Amygdala (tissue), 56 donors: ENCODE results near the gene ITGA8.
"Not testable (repeated sequence)": the region's sequence is repeated elsewhere in the genome, so short reads cannot be mapped to it uniquely, and the experiment has no call there.

Experiments
- DNase-seq, 56 donors: peaks; one replicate each; lab custom pipeline; 2025; lab: John Stamatoyannopoulos, UW

ITGA8 gene

DNA sequence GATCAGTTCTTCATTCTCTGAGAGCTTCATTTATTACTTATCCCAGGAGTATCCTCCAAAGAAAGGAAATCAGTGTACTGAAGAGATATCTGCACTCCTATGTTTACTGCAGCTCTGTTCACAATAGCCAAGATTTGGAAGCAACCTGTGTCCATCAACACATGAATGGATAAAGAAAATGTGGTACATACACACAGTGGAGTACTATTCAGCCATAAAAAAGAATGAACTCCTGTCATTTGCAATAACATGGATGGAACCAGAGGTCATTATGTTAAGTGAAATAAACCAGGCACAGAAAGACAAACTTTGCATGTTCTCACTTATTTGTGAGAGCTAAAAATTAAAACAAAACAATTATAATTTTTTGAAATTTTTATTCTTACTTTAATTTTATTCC is 244.3 kb downstream of the ITGA8 start:
- DNase-seq: not testable (repeated sequence)

DNA sequence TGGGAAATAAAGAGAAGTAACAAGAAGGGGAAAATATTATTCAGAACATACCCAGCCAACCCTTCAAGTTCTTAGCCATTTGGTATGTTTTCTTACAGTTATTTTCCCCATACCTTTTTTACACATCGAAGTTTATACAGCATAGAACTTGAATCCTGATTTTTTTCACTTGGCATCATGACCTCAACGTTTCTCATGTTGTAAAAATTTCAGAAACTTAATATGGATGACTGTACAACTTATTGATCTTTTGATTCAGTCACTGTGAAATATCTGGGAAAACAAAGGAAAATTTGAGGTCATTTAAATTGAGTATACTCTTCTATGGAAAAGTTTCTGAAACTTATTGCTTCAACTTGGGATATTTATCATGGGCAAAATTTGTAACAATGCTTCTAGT is 245.1 kb downstream of the ITGA8 start:
- DNase-seq: no peak

DNA sequence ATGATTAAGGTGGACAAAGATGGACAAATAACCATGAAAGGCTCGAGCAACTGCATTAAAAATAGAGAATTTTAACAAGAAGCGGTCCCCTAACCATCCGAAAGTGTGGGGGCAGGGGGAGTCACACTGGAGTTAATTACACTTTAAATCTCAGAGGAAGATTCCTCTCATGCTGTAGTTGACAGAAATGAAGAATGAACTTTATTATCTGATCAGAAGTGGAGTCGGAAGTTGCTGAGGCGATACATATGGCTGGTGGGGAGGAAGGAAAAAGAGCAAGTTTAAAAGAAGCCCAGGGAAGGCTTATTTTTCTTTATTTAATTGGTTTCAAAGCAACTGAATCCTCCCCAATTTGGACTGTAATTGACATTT is 246.3 kb downstream of the ITGA8 start:
- no peak for DNase-seq

DNA sequence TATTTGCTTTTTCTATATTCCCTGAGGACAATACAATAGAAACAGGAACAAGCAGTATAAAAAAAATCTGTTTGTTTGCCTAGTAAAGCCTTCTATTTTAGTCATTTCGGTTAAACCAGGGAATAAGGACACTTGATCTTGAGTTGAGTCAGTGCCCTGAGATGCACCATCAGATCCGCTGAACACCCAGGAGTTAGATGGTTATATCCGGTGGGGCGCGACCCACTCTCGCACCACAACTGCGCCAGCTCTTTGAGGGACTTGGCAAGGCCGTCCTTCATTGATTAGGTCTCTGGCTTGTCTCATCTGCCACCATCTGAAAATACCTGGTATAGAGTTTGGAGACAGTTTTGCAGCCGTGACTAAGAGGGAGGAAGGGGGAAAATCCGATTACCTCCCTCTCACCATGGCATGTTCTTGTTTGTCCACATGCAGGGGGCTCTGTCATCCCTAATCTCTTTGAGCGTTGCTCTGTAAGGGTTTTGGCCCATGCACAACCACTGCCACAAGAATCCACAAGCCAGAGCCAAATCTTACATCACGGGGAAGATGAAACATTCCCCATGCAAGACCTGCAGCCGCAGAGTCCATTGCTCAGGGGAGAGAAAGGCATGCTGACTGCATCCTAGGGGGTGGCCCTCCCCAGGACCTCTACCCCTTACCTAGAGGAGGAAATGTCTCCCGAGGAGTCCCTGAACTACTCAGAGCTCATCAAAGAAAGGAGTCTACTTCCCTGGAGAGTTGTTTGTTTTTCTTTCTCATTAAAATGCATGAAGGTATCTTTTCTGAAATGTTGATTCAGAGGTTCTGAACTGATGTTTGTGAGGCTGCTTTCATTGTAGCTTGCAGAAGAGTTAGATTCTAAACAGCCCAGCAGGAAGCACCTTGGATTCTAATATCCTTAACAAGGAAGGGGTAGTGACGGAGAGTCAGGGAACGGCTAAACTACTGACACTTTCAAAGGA is 247.0 kb downstream of the ITGA8 start:
- no peak for DNase-seq

DNA sequence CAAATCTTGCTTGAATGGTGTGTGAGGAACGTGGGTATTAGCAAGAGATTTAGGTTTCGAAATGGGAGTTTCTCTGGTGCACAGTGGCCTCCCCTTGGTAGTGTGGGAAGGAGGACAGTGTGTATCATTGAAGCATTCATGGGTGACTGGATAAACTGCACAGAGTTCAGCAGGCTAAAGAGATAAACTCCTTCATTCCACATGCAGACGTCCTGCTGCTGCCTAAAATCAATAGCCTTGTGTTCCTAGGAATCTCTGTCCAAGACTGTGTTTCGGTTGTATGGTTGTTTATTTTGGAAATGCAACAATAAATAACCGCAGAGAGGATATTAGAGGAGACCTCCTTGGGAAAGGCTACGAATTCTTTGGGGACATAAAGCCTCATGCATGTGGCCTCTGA is 247.7 kb downstream of the ITGA8 start:
- DNase-seq: no peak

DNA sequence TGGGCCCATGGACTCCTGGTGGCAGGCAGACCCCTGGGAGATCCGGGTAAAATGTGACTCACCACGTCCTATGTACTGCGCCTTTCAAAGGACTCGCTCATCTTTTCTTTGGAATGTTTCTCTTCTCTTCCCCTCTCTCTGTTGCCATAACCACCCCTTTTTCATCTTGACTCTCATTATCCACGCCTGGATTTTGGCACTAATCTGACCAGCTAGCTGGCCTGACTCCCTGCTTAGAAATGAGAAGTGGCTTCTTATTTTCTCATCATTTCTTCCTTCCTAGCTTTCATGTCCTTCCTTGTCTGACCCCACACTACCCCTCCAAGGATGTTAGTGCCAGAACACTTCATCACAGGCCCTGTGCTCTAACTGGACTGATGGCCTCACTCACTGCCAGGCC is 250.6 kb downstream of the ITGA8 start:
- no peak for DNase-seq

DNA sequence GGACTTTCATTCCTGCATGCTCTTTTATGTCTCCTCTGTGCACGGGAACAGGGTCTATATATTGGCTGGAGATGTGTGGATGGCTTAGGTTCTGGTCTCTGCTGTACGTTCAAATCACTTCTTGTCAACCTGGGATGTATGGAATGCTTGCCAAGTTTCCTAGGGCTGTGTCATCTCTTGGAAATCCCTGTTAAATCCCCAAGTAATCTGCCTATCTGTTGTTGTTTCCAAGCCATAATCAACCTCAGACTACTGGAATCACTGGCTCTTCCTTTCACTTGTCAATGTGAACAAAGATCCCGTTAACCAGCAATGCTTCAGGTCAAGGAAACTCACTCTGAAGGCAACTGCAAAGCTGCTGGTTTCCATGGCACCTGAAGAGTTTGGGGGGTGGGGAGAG is 255.3 kb downstream of the ITGA8 start:
- no peak for DNase-seq
